NCI-H2081 (cell line): Measurements from ENCODE around the gene DENND1A.

ENCODE experiments used
- DNase-seq, 2 experiments: peaks; one replicate each; lab custom pipeline; 2025; lab: John Stamatoyannopoulos, UW

DENND1A gene

GRCh38 chr9:123865226-123866000, 64.5 kb downstream of the DENND1A start:
- no peak for DNase-seq

DNA sequence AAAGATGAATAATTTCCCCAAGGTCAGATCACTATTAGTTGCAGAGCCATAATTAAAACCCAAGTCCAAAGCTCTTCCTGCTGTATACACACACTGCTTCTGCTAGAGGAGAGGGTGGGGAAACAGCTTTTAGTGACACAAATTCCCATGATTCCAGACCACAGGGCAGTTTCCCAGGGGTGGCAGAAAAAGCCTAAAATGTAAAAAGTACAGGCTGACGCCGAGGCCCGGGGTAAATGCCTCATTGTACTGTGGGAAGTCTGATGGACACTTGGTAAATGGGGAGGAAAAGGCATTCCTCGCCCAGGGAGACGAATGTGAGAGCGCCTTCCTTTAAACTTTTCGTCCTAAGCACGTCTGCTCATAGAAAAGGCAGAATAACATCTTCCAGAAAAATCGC, 65.7 kb downstream of the DENND1A start:
- DNase-seq: no peak

- DNase-seq: no peak
These were observed 66.6 kb downstream of the DENND1A start for GRCh38 chr9:123863164-123863855.

GRCh38 chr9:123861756-123862120, 68.2 kb downstream of the DENND1A start:
- DNase-seq: no peak

- DNase-seq: no peak
These were observed 68.7 kb downstream of the DENND1A start for GRCh38 chr9:123861086-123861755.

- DNase-seq: peak; percentile 6 to 37
These were observed 69.3 kb downstream of the DENND1A start for GRCh38 chr9:123860603-123861002.

DNA sequence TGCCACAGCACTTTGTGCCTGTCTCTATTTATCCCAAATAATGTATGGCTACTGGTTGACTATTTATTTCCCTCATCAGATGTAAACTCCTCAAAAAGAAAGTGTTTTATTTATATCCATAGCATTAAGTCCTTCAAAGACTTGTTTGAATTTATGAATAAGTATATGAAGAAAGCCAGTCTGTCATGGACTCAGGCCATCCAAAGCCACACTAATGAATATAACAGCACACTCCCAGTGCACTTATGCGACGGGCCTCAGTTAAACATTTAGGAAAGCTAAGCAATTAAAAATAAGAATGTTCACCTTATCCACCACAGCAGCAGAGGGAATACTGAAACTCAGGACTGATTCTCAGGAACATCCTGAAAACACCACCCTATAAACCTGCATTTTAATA, 77.5 kb downstream of the DENND1A start:
- DNase-seq: no peak

- no peak for DNase-seq
These were observed 78.1 kb downstream of the DENND1A start for GRCh38 chr9:123851851-123852250.

GRCh38 chr9:123848447-123849085, 81.4 kb downstream of the DENND1A start:
- DNase-seq: no peak

- DNase-seq: no peak
These were observed 83.0 kb downstream of the DENND1A start for GRCh38 chr9:123846966-123847365.

- no peak for DNase-seq
These were observed 86.2 kb downstream of the DENND1A start for GRCh38 chr9:123843703-123844102.

DNA sequence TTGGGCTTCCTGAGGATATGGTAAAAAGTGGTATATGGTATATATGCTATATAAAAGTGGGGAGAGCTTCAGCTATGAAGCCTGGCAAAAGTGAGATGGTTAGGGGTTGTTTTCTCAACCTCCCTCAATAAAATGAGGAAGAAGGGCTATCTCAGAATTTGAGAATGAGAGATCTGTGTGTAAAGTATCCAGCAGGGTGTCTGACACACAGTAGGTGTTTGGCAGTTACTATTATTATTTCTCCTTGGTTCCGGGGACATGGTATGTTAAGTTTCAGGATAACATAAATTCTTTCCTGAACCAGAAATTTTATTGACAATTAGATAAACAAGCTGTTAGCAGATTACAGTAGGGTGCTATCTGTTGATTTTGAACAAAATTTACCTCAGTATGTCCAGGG, 94.1 kb downstream of the DENND1A start:
- DNase-seq: no peak

- DNase-seq: peak; percentile 7 to 36
These were observed 94.9 kb downstream of the DENND1A start for GRCh38 chr9:123834889-123835562.

DNA sequence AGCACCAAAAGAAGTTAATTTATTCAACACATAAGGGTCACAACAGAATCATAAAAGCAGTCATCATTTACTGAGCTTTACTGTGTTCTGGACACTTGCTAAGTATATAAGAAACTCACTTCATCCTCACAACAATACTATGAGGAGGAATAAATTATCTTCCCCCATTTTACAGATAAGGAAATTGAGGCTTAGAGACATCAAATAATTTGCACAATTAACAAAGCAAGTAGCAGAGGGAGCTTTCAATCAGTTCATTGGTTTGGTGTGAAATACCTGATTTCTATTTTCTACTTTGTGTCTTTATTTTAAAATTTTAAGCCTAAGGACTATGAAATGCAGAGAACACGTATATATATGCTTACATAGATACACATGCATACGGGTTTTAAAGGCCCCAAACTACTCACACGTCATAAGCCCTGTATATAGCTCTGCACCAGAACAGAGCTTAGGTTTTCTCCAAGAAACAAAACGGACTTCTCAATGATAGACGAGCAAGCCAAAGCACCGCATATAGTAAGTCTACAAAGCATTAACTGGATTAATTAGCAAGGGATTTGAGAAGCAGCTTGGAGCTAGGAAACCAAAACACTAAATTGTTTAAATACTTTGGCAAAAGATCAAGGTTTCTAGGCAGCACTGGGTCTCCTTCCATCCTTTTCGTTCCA, 95.6 kb downstream of the DENND1A start:
- DNase-seq: peak in 1 of 2 experiments; percentile 5

GRCh38 chr9:123832858-123833650, 96.9 kb downstream of the DENND1A start:
- DNase-seq: no peak

GRCh38 chr9:123832176-123832575, 97.8 kb downstream of the DENND1A start:
- no peak for DNase-seq

DNA sequence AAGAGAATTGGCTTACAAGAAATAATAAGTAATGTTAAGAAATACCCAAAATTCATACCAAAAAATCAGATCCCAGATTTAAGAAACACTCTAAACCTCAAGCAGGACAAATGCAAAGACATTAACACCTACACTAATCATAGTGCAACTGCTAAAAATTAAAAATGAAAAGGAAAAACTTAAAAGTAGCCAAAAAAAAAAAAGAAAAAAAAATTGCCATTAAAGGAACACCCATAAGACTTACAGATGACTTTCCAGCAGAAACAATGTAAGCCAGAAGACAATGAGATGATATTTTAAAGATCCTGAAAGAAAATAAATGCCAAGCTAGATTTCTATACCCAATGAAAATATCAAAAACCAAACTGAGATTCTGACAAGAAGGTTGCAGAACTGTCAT, 101.5 kb downstream of the DENND1A start:
- DNase-seq: no peak

GRCh38 chr9:123825342-123826060, 104.4 kb downstream of the DENND1A start:
- DNase-seq: peak in 1 of 2 experiments; percentile 1

DNA sequence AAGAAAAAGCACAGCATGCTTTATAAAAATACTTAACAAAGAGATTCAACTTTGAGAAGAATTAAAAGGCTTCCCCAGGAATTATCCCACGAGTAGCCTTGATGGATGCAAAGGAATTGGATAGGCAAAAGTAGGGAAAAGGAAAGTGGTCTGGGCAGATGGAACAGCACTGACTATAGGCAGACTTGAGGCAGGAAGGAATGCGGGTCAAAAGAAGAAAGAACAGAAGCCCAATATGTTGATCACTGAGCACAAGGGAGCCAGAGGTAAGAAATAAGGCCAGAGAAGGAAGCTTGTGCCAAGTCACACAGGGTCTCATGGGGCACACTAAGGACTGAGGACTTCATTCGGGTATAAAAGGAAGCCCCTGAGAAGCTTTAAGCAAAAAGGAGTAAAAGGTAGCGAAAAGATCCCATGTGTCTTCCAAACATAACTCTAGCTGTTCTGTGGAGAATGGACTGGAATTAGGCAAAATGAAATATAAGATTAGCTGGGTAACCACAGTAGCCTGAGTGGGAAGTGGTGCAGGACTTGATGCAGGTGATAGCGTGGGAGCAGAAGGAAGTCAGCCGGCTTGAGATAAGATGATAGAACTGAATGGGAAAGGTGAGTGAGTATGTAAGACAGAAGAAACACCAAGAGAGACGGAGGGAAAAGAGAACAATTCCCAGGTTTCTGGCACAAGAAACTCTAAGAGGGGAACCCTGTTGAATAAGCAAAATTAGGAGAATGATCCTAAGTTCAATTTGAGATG, 106.6 kb downstream of the DENND1A start:
- DNase-seq: no peak
